ENCODE data around the gene DCAF7.

Gene DCAF7

GRCh38 chr17:63517825-63518534 is 32.3 kb upstream of the DCAF7 start:
- TF ChIP-seq, protein P1, sequence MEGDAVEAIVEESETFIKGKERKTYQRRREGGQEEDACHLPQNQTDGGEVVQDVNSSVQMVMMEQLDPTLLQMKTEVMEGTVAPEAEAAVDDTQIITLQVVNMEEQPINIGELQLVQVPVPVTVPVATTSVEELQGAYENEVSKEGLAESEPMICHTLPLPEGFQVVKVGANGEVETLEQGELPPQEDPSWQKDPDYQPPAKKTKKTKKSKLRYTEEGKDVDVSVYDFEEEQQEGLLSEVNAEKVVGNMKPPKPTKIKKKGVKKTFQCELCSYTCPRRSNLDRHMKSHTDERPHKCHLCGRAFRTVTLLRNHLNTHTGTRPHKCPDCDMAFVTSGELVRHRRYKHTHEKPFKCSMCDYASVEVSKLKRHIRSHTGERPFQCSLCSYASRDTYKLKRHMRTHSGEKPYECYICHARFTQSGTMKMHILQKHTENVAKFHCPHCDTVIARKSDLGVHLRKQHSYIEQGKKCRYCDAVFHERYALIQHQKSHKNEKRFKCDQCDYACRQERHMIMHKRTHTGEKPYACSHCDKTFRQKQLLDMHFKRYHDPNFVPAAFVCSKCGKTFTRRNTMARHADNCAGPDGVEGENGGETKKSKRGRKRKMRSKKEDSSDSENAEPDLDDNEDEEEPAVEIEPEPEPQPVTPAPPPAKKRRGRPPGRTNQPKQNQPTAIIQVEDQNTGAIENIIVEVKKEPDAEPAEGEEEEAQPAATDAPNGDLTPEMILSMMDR (IDR thresholded peaks at IDR 0.05): no peak

GRCh38 chr17:63519116-63519881 is 31.0 kb upstream of the DCAF7 start:
- no peaks in the 10 kb centered on the region for H3K36me3 ChIP-seq (ENCODE audit: control insufficient read depth, insufficient read depth, low read length)
- H3K4me3 ChIP-seq (ENCODE audit: low read depth, low read length): no peak overlapping the region
- H3K4me1 ChIP-seq: no peaks in the 10 kb centered on the region
- no peaks in the 10 kb centered on the region for H3K27me3 ChIP-seq (ENCODE audit: control insufficient read depth, insufficient read depth, low read length)
- TF ChIP-seq, protein P1 (IDR thresholded peaks at IDR 0.05): no peak
- no peaks in the 10 kb centered on the region for H3K79me2 ChIP-seq
- H2AFZ ChIP-seq: no peak overlapping the region
- no peaks in the 10 kb centered on the region for H3K9me3 ChIP-seq (ENCODE audit: control insufficient read depth, low read length)
- H3K9ac ChIP-seq: no peak overlapping the region
- H3K27ac ChIP-seq: no peak overlapping the region
- no peak overlapping the region for H3K4me2 ChIP-seq (ENCODE audit: low read length)

More at GRCh38 chr17:63517825-63518534, 32.3 kb upstream of the DCAF7 start:
- H3K4me2 ChIP-seq (ENCODE audit: low read length): no peak overlapping the region
- no peak overlapping the region for H3K4me3 ChIP-seq (ENCODE audit: low read depth, low read length)
- H3K4me1 ChIP-seq: no peaks in the 10 kb centered on the region
- no peak overlapping the region for H2AFZ ChIP-seq
- no peaks in the 10 kb centered on the region for H3K79me2 ChIP-seq
- H3K9ac ChIP-seq: no peak overlapping the region
- H3K27me3 ChIP-seq (ENCODE audit: control insufficient read depth, insufficient read depth, low read length): no peaks in the 10 kb centered on the region
- H3K36me3 ChIP-seq (ENCODE audit: control insufficient read depth, insufficient read depth, low read length): no peaks in the 10 kb centered on the region
- no peaks in the 10 kb centered on the region for H3K9me3 ChIP-seq (ENCODE audit: control insufficient read depth, low read length)
- no peak overlapping the region for H3K27ac ChIP-seq

DNA sequence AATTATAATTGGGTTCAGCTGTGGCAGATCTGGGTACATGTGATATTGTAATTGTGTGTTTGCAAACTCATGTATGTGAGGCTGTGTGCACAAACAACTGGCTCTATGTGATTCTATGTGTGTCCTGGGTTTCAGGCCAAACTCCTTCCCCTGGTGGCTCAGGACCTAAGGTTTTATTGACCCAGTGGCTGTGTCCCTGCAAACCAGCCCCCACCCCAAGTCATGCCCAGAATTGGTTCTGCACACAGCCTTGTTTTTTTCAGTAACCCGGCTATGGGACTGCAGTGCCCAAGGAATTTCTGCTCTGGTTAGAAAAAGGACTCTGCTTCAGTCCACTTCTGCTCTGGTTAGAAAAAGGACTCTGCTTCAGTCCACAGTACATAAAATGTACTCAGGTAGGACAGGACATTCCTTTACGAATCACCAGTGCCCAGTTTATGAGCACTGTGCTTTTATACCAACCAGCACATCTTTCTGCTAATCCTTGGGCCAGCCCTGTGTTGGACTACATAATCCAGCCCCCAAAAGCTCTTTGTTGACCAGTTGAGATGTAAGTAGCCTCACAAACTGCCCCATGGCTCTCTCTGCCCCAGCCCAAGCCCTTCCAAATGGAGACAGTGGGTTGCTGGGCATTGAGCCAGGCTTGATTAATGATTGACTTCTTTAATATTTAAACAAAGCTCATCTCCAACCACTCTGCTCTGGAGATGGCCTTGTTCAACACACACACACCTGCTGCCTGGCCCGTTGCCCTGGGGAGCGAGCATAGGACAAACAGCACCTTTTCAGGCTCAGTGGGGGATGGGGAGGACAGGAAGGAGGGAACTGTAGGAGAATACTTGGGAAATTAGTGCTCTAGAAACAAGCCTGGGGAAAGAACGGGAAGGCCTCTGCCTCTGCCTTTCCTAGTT is 30.1 kb upstream of the DCAF7 start:
- no peak overlapping the region for H3K4me2 ChIP-seq (ENCODE audit: low read length)
- H3K4me1 ChIP-seq: no peaks in the 10 kb centered on the region
- H3K27me3 ChIP-seq (ENCODE audit: control insufficient read depth, insufficient read depth, low read length): no peaks in the 10 kb centered on the region
- H3K4me3 ChIP-seq (ENCODE audit: low read depth, low read length): no peak overlapping the region
- TF ChIP-seq, protein P1 (IDR thresholded peaks at IDR 0.05): no peak
- H3K36me3 ChIP-seq (ENCODE audit: control insufficient read depth, insufficient read depth, low read length): no peaks in the 10 kb centered on the region
- H3K79me2 ChIP-seq: no peaks in the 10 kb centered on the region
- H3K9me3 ChIP-seq (ENCODE audit: control insufficient read depth, low read length): no peaks in the 10 kb centered on the region
- H3K27ac ChIP-seq: no peak overlapping the region
- H3K9ac ChIP-seq: no peak overlapping the region
- no peak overlapping the region for H2AFZ ChIP-seq

- Histone ChIP-seq H3K4me2 (ENCODE audit: low read length) (no peak within 1 kb of the TSS), H3K9ac (no peak within 1 kb of the TSS), H3K79me2 (no peaks in the 10 kb centered on the region), H3K27me3 (ENCODE audit: control insufficient read depth, insufficient read depth, low read length) (no peaks in the 10 kb centered on the region), H3K36me3 (ENCODE audit: control insufficient read depth, insufficient read depth, low read length) (no peaks in the 10 kb centered on the region), H2AFZ (peak within 1 kb of the TSS; percentile 68), H3K9me3 (ENCODE audit: control insufficient read depth, low read length) (no peaks in the 10 kb centered on the region), H3K4me3 (ENCODE audit: low read depth, low read length) (no peak within 1 kb of the TSS), H3K27ac (no peak within 1 kb of the TSS), H3K4me1 (no peaks in the 10 kb centered on the region)
- TF ChIP-seq, protein P1 (IDR thresholded peaks at IDR 0.05): peak; percentile 8
These were observed 26.9 kb upstream of the DCAF7 start, which contains the start of gene KCNH6 for GRCh38 chr17:63523253-63523855. TSS of gene KCNH6 (plus strand) at chr17:63523358. CDS start at chr17:63523414, 56 bp downstream.
